ENCODE results near the gene HASPIN. TPM values are rescaled to one million over a fixed set of nuclear protein-coding genes. Genes with fewer than 3 reads are reported as not detected.

The HASPIN gene
- total RNA-seq, 1 donor from 2014 or later, result 8.5 TPM

DNA sequence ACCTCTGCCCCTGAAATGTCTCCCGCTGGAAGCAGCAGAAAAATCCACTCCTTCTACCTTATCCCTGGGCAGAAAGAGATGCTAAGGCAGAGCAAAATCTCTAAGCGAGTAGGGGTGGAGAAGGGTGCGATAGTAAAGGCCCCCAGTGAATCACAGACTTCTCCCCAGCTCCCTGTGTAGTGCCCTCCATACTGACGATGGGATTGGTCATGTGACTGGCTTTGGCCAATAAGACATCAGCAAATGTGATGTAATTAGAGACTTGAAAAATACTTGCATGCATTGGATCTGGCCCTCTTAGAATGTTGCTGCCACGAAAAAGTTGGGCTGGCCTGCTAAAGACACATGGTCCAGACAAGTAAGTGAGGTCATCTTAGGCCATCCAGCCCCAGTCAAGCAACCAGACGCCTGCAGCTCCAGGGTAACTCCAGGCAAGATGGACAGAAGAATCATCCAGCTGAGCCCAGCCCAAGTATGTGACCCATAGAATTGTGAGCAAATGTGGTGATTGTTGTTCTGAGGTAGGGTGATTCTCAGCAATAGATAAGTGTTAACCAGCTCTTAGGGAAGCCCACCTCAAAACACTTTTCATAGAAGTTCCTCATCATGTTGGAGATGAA, 36.0 kb downstream of the HASPIN start:
- Mint-ChIP-seq H3K36me3 (ENCODE audit: insufficient read depth) (peaks cover 2% of the 10 kb centered on the region), H3K4me1 (ENCODE audit: low read depth) (peaks cover 2% of the 10 kb centered on the region), H3K4me3 (ENCODE audit: low read depth) (no peak overlapping the region), H3K27ac (no peak overlapping the region), H3K27me3 (no peaks in the 10 kb centered on the region), H3K9me3 (ENCODE audit: low read depth) (no peaks in the 10 kb centered on the region)
- DNase-seq (ENCODE audit: low spot score, unreplicated experiment), result no peak
- TF ChIP-seq CTCF (IDR thresholded peaks at IDR 0.05; ENCODE audit: unreplicated experiment), result no peak

DNA sequence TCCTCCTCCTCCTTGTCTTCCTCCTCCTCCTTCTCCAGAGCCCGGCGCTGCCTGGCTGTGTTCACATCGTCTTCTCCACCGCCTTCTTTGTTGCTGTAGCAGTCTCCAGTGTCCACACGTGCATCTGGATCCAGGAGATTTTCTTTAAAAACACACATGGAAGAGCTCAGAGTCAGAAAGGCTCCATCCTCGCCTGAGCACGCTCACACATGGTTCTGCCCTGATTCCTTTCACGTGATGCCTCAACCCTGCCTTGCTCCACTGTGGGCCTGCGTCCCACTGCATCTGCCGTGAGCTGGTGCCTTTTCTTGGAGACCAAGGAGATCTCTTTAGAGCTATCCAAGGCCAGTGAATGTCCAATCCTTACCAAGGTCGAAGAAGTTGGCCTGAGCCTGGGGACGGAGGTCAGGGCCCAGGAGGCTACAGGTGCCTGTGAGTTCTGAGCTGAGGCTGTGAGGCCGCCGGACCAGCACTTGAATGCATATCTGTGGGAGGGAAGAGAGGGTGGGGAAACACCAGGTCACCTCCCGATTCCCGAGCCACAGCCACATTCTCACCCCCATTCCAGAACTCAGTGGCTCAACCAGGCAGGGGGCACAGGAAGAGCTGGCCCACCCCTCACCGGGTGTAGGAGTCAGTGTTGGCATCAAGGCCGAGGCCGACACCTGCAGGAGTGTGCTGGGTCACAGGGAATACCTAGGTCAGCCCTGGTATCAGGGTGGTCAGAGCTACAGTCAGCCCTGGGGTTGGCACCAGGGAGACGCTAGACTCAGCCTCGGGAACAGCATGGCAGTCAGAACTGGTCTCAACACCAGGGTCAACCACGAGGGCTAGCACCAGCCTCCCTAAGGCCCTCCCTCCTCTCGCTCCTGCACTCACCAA, 37.6 kb downstream of the HASPIN start:
- Mint-ChIP-seq H3K9me3 (ENCODE audit: low read depth) (no peaks in the 10 kb centered on the region), H3K4me3 (ENCODE audit: low read depth) (no peak overlapping the region), H3K27me3 (no peaks in the 10 kb centered on the region), H3K36me3 (ENCODE audit: insufficient read depth) (no peaks in the 10 kb centered on the region), H3K27ac (no peak overlapping the region), H3K4me1 (ENCODE audit: low read depth) (no peaks in the 10 kb centered on the region)
- TF ChIP-seq CTCF (IDR thresholded peaks at IDR 0.05; ENCODE audit: unreplicated experiment), result no peak
- DNase-seq (ENCODE audit: low spot score, unreplicated experiment), result no peak

DNA sequence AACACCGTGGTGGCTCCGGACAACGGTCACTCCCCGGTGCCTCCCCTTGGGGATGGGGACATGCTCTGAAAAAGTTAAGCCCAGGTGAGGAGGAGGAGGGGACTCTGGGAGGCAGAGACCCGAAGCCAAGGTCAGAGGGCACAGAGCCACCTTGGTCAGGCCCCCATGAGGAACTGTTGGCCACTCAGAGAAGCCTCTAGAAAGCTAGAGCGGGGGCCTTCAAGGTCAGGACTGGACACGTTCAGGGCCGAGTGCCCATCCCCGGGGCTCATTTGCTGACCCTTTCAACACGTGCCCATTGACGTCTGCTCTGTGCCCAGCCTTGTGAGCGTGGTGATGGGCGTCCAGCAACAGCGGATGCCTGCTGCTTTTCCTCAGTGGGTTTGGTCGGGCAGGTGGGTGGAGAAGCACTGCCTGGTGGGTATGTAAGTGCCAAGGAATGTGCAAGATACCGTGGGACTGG, 38.2 kb downstream of the HASPIN start:
- H3K4me1 Mint-ChIP-seq (ENCODE audit: low read depth), result no peaks in the 10 kb centered on the region

DNA sequence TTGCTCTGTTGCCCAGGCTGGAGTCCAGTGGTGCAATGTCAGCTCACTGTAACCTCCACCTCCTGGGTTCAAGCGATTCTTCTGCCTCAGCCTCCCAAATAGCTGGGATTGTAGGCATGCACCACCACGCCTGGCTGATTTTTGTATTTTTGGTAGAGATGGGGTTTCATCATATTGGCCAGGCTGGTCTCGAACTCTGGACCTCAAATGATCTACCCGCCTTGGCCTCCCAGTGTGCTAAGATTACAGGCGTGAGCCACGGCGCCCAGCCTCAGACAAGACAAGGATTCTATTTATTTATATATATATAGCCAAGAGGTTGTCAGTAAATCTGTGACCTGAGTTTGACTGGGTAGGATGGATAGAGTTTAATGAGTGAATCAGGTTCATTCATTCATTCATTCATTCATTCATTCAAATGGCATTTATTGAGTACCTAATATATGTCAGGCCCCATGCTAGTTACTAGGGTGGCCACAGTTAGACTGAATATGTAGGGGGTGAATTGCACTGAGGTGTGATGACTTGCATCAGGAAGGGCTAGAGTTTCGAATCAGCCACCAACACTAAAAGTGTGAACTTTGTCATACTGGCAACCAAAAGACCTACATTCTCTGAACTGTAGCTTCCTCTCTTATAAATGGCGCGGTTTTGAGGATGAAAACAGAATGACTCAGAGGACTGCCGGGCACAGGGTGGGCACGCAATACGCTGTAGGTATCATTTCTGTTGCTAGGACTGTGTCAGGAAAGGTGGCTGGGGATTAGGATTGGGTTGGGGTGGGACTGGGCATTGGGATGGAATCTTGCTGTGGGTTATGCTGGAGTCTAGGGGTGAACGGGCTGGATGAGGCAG, 39.4 kb downstream of the HASPIN start:
- Mint-ChIP-seq H3K36me3 (ENCODE audit: insufficient read depth) (no peaks in the 10 kb centered on the region), H3K27me3 (no peaks in the 10 kb centered on the region), H3K4me3 (ENCODE audit: low read depth) (no peak overlapping the region), H3K27ac (no peak overlapping the region), H3K4me1 (ENCODE audit: low read depth) (no peaks in the 10 kb centered on the region), H3K9me3 (ENCODE audit: low read depth) (no peaks in the 10 kb centered on the region)
- DNase-seq (ENCODE audit: low spot score, unreplicated experiment), result no peak
- no peak for TF ChIP-seq CTCF (IDR thresholded peaks at IDR 0.05; ENCODE audit: unreplicated experiment)

More for the DNA sequence above, 38.2 kb downstream of the HASPIN start:
- Mint-ChIP-seq H3K9me3 (ENCODE audit: low read depth) (no peaks in the 10 kb centered on the region), H3K4me3 (ENCODE audit: low read depth) (no peak overlapping the region), H3K36me3 (ENCODE audit: insufficient read depth) (no peaks in the 10 kb centered on the region), H3K27ac (no peak overlapping the region), H3K27me3 (no peaks in the 10 kb centered on the region)
- no peak for TF ChIP-seq CTCF (IDR thresholded peaks at IDR 0.05; ENCODE audit: unreplicated experiment)
- no peak for DNase-seq (ENCODE audit: low spot score, unreplicated experiment)

- H3K9me3 Mint-ChIP-seq (ENCODE audit: low read depth), result no peaks in the 10 kb centered on the region
- H3K36me3 Mint-ChIP-seq (ENCODE audit: insufficient read depth), result no peaks in the 10 kb centered on the region
- H3K4me3 Mint-ChIP-seq (ENCODE audit: low read depth), result no peak overlapping the region
- no peaks in the 10 kb centered on the region for H3K4me1 Mint-ChIP-seq (ENCODE audit: low read depth)
- DNase-seq (ENCODE audit: low spot score, unreplicated experiment), result no peak
- H3K27ac Mint-ChIP-seq, result no peak overlapping the region
- peaks cover 3% of the 10 kb centered on the region for H3K27me3 Mint-ChIP-seq
- no peak for TF ChIP-seq CTCF (IDR thresholded peaks at IDR 0.05; ENCODE audit: unreplicated experiment)
These were observed 40.1 kb downstream of the HASPIN start for GRCh38 chr17:3763777-3764170.
